Smooth muscle cell (in vitro differentiated cells): Measurements from ENCODE around the gene HAT1. TPM values are rescaled to one million over a fixed set of nuclear protein-coding genes. Genes with fewer than 3 reads are reported as not detected.

ENCODE experiments used
- DNase-seq: peaks from one replicate; lab custom pipeline; 2025; ENCODE audit not compliant: unreplicated experiment; lab: John Stamatoyannopoulos, UW
- H2AFZ ChIP-seq: fragments of 200-600 bp; sonication (generic); 2 replicates; pipeline ENCODE4 v1.6.0; 2016; ENCODE audit warnings: antibody characterized with exemption, low read depth, mild to moderate bottlenecking
- H3F3A ChIP-seq: fragments of 200-600 bp; sonication (generic); 2 replicates; pipeline ENCODE4 v1.6.0; 2017; ENCODE audit warnings: antibody characterized with exemption, low read depth
- H3K27ac ChIP-seq: fragments of 200-600 bp; sonication (generic); 2 replicates; pipeline ENCODE4 v1.5.1; 2016; ENCODE audit warnings: low read depth, mild to moderate bottlenecking
- H3K27me3 ChIP-seq: fragments of 200-600 bp; sonication (generic); 2 replicates; pipeline ENCODE4 v1.6.1; 2016; ENCODE audit warnings: low read depth, mild to moderate bottlenecking
- H3K36me3 ChIP-seq: fragments of 200-600 bp; sonication (generic); 2 replicates; pipeline ENCODE4 v1.5.1; 2016; ENCODE audit warnings: low read depth
- H3K4me1 ChIP-seq: fragments of 200-600 bp; sonication (generic); 2 replicates; pipeline ENCODE4 v1.5.1; 2016; ENCODE audit warnings: low read depth
- H3K4me2 ChIP-seq: fragments of 200-600 bp; sonication (generic); 2 replicates; pipeline ENCODE4 v1.6.0; 2016; ENCODE audit warnings: mild to moderate bottlenecking
- H3K4me3 ChIP-seq: fragments of 200-600 bp; sonication (generic); 2 replicates; pipeline ENCODE4 v1.5.1; 2016; ENCODE audit warnings: mild to moderate bottlenecking
- H3K79me2 ChIP-seq: fragments of 200-600 bp; sonication (generic); 2 replicates; pipeline ENCODE4 v1.6.0; 2016; ENCODE audit warnings: low read depth, mild to moderate bottlenecking
- H3K9ac ChIP-seq: fragments of 200-600 bp; sonication (generic); 2 replicates; pipeline ENCODE4 v1.6.0; 2016; ENCODE audit warnings: low read depth
- H3K9me3 ChIP-seq: fragments of 200-600 bp; sonication (generic); replicated peaks from 2 replicates; pipeline ENCODE4 v1.5.1; 2016; ENCODE audit warnings: low read depth
- H4K20me1 ChIP-seq: fragments of 200-600 bp; sonication (generic); 2 replicates; pipeline ENCODE4 v1.6.0; 2016; ENCODE audit warnings: low read depth
- WGBS: methylation state at CpG from one replicate; pipeline ENCODE4 v1.1.7; 2016; ENCODE audit warnings: low lambda C conversion rate; 5-methylcytosine and 5-hydroxymethylcytosine counted together
- polyA plus RNA-seq: library from polyadenylated mRNA; unstranded; fragments of >200 nt; fragmentation: Nextera tagmentation; extraction: Ambion mirVana; gene quantifications from 2 replicates; pipeline ENCODE4 v1.2.1, GENCODE V29; 2016
- total RNA-seq: library from RNA; depleted of rRNA; stranded (reverse); fragments of >200 nt; gene quantifications from 2 replicates; pipeline ENCODE4 v1.2.3, GENCODE V29; 2014
- TF ChIP-seq, protein P1 (sequence below): fragments of 200-600 bp; sonication (generic); IDR thresholded peaks from 2 replicates; pipeline ENCODE4 v1.5.1; 2017; ENCODE audit warnings: borderline replicate concordance, mild to moderate bottlenecking, antibody characterized with exemption; ENCODE audit not compliant: insufficient read depth, poor library complexity, severe bottlenecking

HAT1 gene
- total and polyA plus RNA-seq, 2 experiments from 2014 or later: 59.1 to 65.7 TPM

DNA sequence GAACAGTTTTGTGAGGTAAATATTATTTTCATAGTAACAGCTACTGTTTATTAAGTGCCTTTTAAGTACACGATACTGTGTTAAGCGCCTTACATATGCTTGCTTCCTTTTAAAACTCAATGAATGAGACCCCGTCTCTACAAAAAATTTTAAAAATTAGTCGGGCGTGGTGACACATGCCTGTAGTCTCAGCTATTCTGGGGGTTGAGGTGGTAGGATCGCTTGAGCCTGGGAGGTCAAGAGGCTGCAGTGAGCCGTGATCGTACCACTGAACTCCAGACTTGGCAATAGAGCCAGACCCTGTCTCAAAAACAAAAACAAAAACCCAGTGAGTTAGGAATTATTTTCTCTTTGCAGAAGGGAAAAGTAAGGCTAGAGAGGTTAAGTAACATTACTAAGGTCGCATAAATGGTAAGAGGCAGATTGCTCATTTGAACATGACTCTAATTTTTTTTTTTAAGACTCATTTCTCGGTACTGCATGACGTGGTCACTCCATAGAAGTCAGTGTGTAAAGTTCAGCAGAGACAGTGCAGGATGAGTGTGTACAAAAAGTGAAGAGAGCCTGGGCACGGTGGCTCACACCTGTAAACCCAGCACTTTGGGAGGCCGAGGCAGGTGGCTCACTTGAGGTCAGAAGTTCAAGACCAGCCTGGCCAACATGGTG, 78.6 kb downstream of the HAT1 start:
- 93% methylated on average over 13 of the region's 13 CpGs for WGBS
- H2AFZ ChIP-seq: peak overlapping the region; percentile 98
- H3K4me3 ChIP-seq: peak overlapping the region; percentile 64
- DNase-seq: no peak
- peaks cover 8% of the 10 kb centered on the region for H3K4me1 ChIP-seq
- H3K4me2 ChIP-seq: peak overlapping the region; percentile 88
- H3K9ac ChIP-seq: peak overlapping the region; percentile 70
- H3K27me3 ChIP-seq: no peaks in the 10 kb centered on the region
- no peaks in the 10 kb centered on the region for H3K9me3 ChIP-seq
- TF ChIP-seq, protein P1, sequence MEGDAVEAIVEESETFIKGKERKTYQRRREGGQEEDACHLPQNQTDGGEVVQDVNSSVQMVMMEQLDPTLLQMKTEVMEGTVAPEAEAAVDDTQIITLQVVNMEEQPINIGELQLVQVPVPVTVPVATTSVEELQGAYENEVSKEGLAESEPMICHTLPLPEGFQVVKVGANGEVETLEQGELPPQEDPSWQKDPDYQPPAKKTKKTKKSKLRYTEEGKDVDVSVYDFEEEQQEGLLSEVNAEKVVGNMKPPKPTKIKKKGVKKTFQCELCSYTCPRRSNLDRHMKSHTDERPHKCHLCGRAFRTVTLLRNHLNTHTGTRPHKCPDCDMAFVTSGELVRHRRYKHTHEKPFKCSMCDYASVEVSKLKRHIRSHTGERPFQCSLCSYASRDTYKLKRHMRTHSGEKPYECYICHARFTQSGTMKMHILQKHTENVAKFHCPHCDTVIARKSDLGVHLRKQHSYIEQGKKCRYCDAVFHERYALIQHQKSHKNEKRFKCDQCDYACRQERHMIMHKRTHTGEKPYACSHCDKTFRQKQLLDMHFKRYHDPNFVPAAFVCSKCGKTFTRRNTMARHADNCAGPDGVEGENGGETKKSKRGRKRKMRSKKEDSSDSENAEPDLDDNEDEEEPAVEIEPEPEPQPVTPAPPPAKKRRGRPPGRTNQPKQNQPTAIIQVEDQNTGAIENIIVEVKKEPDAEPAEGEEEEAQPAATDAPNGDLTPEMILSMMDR: no peak
- no peaks in the 10 kb centered on the region for H3F3A ChIP-seq
- H4K20me1 ChIP-seq: no peaks in the 10 kb centered on the region
- H3K27ac ChIP-seq: no peak overlapping the region
- H3K36me3 ChIP-seq: no peaks in the 10 kb centered on the region
- H3K79me2 ChIP-seq: no peaks in the 10 kb centered on the region

DNA sequence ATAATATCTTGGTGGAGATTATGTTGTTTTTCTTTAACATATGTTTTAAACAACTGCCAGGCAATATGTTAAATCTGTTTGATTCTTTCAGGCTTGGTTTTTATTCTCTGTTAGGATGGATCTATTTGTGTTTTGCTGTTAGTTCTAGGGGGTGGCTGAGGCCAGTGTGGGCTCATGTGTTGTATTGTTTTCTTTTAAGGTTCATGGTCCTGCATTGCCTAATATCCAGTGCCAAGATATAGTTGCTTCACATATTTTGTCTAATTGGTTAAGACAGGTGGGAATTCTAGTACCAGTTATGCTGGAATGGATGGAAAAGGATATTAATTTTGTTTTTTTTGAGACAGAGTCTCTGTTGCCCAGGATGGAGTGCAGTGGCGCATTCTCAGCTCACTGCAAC, 85.1 kb downstream of the HAT1 start:
- Histone ChIP-seq H3K27me3 (no peaks in the 10 kb centered on the region), H4K20me1 (no peaks in the 10 kb centered on the region), H3K79me2 (no peaks in the 10 kb centered on the region), H3K4me3 (no peak overlapping the region), H3K9me3 (no peaks in the 10 kb centered on the region), H2AFZ (no peak overlapping the region), H3F3A (no peaks in the 10 kb centered on the region), H3K36me3 (no peaks in the 10 kb centered on the region), H3K27ac (no peak overlapping the region), H3K4me2 (no peak overlapping the region), H3K9ac (no peak overlapping the region), H3K4me1 (no peaks in the 10 kb centered on the region)
- TF ChIP-seq, protein P1: no peak
- DNase-seq: no peak
- 100% methylated on average over 1 of the region's 1 CpG for WGBS

DNA sequence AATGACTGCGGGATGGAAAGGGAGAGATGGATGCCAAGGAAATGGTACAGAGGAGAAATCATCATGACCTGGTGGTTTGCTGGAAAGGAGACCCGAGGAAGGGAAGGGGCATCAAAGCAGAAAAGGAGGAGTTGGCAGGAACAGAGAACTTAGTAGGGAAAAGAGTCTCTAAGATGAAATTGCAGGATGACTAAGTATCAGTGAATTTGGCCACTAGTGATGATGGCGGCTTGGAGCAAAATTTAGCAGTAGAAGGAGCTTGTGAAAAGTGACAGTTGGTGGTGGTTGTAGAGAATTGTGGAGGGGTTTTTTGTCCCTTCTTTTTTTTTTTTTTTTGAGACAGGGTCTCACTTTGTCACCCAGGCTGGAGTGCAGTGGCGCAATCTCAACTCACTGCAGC, 87.6 kb downstream of the HAT1 start:
- WGBS: 91% methylated on average over 4 of the region's 4 CpGs
- Histone ChIP-seq H3K4me3 (no peak overlapping the region), H3K4me2 (no peak overlapping the region), H2AFZ (no peak overlapping the region), H3K9me3 (no peaks in the 10 kb centered on the region), H3K9ac (no peak overlapping the region), H3K79me2 (no peaks in the 10 kb centered on the region), H3K36me3 (no peaks in the 10 kb centered on the region), H3K4me1 (no peaks in the 10 kb centered on the region), H3K27ac (no peak overlapping the region), H3F3A (no peaks in the 10 kb centered on the region), H3K27me3 (no peaks in the 10 kb centered on the region), H4K20me1 (no peaks in the 10 kb centered on the region)
- DNase-seq: no peak
- TF ChIP-seq, protein P1: no peak
